Activated effector memory CD4-positive, alpha-beta T cell treated with Interleukin-2 at 50 U/mL for 16 hours (primary cell): ENCODE data around the gene MT1G.
A peak's percentile ranks its signal among the peaks of the same experiment; 100 is the strongest.
"Not testable (repeated sequence)": the region's sequence is repeated elsewhere in the genome, so short reads cannot be mapped to it uniquely, and the experiment has no call there.

Experiments used
- DNase-seq: peaks from one replicate; pipeline ENCODE4 v3.0.0-alpha.2; 2020

The MT1G gene

GRCh38 chr16:56634715-56635440 is 33.0 kb downstream of the MT1G start:
- no peak for DNase-seq

DNA sequence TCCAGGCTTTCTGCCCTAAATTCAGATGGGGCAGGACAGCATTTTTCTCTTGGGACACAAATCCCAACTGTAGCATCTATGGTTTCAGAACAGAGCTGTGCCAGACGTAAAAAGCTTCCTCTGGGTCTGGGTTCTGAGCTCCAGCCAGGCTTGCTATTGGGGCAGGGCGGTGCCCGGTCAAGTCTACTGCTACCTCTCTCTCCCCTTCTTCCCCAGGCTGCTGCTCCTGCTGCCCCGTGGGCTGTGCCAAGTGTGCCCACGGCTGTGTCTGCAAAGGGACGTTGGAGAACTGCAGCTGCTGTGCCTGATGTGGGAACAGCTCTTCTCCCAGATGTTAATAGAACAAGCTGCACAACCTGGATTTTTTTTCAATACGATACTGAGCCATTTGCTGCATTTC is 34.3 kb downstream of the MT1G start:
- DNase-seq: no peak

GRCh38 chr16:56632848-56633365 is 35.0 kb downstream of the MT1G start:
- DNase-seq: no peak

GRCh38 chr16:56632156-56632847 is 35.6 kb downstream of the MT1G start, which contains the start of gene MT1M:
Gene MT1M, plus strand, starts transcription at chr16:56632659. Its CDS starts 73 bp downstream, at chr16:56632732.
- DNase-seq: no peak

DNA sequence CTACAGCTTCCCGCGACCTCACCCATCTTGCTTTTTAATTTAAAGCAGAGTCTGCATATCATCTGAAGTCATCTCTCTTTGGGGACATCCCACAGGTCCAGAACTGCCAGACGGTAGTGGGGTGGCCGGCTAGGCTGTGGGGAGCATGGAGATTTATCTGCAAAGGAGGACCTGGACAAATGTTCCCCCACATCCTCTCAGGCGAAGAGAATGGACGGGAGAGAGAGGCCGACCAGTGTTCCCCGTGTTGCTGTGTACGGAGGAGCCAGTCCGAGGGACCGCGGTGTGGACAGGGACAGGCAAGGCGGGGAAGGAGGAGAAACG is 36.1 kb downstream of the MT1G start:
- no peak for DNase-seq

- DNase-seq: no peak
Measured at GRCh38 chr16:56631197-56631596, 36.7 kb downstream of the MT1G start.

DNA sequence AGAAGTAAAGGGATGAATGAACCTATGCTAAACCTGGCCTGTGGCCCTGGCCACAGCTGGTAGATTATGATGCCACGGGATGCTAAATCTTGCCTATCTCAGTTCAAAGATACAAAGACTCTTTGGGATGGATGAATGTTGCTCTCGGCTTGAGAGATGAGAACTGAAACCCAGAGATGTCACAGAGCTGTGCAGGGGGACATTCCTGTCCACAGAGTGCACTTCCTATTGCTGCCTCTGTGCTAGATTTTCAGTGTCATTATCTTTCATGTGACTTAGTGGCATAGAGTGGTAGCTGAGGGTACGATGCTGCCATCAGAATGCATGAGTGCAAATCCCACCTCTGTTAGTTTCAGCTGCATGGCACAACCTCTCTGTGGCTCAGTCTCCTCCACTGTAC is 37.7 kb downstream of the MT1G start:
- no peak for DNase-seq

GRCh38 chr16:56629531-56629930 is 38.3 kb downstream of the MT1G start:
- DNase-seq: no peak

GRCh38 chr16:56628486-56629350 is 39.1 kb downstream of the MT1G start:
- no peak for DNase-seq

GRCh38 chr16:56626685-56627084 is 41.2 kb downstream of the MT1G start:
- DNase-seq: no peak

GRCh38 chr16:56625943-56626654 is 41.8 kb downstream of the MT1G start:
- DNase-seq: no peak

DNA sequence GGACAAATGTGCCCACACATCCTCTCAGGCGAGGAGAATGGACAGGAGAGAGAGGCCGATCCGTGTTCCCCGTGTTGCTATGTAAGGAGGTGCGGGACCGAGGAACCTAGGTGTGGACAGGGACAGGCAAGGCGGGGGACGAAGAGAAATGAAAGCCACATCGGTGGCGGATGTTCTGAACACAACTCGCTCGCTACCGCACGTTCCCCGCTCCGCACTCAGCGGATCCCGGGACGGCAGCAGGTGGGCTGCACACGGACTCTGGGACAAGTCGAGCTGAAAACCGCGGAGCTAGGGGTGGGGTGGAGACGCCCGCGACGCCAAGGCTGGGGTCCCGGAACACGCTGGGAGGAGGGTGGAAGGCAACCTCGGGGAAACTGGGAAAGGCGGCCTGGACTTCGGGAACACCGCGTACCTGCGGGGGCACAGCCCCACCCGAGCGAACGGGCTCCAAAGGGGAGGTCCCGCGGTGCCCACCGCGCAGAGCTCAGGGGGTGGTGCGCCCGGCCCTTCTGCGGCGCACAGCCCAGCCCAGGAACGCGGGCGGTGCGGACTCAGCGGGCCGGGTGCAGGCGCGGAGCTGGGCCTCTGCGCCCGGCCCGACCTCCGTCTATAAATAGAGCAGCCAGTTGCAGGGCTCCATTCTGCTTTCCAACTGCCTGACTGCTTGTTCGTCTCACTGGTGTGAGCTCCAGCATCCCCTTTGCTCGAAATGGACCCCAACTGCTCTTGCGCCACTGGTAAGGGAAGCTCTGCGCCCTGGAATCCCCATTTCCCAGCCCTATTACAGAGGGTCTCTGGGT is 42.5 kb downstream of the MT1G start, which contains the start of gene MT1E:
TSS of gene MT1E (plus strand) at position 642 of the 803 bp plus-strand sequence. CDS start at position 713, 71 bp downstream.
- peak; percentile 27 for DNase-seq

- no peak for DNase-seq
Measured at GRCh38 chr16:56623637-56624036, 44.2 kb downstream of the MT1G start.

DNA sequence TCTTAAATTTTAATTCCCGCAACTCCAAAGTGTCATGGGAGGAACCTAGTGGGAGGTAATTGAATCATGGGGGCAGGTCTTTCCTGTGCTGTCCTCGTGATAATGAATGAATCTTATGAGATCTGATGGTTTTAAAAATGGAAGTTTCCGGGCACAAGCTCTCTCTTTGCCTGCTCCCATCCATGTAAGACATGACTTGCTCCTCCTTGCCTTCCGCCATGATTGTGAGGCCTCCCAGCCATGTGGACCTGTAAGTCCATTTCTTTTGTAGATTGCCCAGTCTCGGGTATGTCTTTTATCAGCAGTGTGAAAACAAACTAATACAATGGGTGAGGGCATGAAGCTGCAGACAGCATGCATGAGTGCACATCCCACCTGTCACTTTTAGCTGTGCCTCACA is 44.7 kb downstream of the MT1G start:
- not testable (repeated sequence) for DNase-seq

DNA sequence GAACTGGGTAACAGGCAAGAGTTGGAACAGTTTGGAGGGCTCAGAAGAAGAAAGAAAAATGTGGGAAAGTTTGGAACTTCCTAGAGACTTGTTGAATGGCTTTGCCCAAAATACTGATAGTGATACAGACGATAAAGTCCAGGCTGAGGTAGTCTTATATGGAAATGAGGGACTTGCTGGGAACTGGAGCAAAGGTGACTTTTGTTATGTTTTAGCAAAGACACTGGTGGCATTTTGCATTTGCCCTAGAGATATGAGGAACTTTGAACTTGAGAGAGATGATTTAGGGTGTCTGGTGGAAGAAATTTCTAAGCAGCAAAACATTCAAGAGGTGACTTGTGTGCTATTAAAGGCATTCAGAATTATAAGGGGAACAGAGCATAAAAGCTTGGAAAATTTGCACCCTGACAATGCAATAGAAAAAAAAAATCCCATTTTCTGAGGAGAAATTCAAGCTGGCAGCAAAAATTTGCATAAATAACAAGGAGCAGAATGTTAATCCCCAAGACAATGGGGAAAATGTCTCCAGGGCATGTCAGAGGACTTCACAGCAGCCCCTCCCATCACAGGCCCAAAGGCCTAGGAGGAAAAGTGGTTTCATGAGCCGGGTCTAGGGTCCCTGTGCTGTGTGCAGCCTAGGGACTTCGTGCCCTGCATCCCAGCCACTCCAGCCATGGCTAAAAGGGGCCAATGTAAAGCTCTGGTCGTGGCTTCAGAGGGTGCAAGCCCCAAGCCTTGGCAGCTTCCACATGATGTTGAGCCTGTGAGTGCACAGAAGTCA is 46.0 kb downstream of the MT1G start:
- DNase-seq: not testable (repeated sequence)

DNA sequence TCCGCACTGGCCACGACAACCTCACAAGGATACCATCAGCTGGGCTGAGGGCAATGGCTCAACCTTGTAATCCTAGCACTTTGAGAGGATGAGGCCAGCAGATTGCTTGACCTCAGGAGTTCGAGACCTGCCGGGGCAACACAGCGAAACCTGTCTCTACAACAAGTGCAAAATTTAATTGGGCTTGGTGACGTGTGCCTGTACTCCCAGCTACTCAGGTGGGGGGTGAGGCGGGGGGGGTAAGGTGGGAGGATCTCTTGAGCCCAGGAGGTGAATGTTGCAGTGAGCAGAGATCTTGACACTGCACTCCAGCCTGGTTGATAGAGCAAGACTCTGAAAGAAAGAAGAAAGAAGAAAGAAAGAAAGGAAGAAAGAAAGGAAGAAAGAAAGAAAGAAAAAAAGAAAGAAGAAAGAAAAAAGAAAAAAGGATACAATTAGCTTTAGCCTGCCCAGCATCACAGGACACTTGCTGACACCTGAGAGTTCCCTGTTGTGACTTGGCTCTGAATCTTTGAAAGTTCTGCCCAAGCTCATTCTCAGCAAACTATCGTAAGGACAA is 47.4 kb downstream of the MT1G start:
- no peak for DNase-seq

- DNase-seq: no peak
Measured at GRCh38 chr16:56618138-56618537, 49.7 kb downstream of the MT1G start.

- no peak for DNase-seq
Measured at GRCh38 chr16:56617212-56618085, 50.4 kb downstream of the MT1G start.
